Stimulated activated CD4-positive, alpha-beta T cell treated with anti-CD3 and anti-CD28 coated beads, Interleukin-12 subunit alpha, Interleukin-12 subunit beta, amount 100 ng/mL, for 4 hours (primary cell): Measurements from ENCODE around the gene NPAS2.

Source experiments
- DNase-seq: peaks from one replicate; pipeline ENCODE4 v3.0.0-alpha.2; 2020

The NPAS2 gene

DNA sequence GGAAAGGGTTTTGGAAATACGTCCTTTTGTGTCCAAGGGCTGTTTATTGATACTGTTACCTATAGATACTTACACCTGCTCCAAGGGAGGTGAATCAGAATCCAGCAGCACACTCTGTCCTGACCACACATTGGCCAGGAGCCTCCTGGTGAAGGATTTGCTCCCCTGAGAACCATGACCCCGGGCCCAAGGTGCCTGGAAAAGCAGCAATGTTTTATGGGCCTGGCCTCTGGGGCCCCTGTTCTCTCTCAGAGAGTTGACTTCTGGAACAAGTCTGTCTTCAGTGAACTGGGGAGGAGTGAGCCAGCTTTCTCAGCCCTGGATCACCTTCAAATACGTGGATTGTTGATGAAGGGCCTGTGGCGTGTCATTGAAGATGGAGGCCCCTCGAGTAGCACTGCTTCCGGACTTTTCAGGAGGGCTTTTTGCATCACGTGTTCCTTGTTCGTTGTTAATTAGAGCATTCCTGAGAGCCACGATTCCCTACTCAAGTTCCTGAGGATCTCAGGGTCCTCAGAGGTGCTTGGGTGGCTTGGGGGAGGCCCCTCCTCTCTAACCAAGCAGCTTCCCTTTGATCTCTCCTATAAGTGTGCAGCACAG lies 103.6 kb downstream of the NPAS2 start:
- no peak for DNase-seq

DNA sequence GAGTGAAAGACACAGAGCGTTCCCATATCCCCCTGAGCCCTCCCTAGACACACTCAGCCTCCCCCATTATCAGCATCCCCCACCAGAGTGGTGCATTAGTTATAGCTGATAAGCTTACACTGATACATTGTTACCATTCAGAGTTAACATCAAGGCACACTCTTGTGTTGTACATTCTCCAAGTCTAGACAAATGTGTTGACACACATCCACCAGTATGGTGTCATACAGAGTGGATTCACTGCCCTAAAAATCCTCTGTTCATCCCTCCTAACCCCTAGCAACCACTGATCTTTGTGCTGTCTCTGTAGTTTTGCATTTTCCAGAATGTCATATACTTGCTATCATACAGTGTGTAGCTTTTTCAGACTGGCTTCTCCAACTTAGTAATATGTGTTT lies 104.2 kb downstream of the NPAS2 start:
- DNase-seq: no peak

DNA sequence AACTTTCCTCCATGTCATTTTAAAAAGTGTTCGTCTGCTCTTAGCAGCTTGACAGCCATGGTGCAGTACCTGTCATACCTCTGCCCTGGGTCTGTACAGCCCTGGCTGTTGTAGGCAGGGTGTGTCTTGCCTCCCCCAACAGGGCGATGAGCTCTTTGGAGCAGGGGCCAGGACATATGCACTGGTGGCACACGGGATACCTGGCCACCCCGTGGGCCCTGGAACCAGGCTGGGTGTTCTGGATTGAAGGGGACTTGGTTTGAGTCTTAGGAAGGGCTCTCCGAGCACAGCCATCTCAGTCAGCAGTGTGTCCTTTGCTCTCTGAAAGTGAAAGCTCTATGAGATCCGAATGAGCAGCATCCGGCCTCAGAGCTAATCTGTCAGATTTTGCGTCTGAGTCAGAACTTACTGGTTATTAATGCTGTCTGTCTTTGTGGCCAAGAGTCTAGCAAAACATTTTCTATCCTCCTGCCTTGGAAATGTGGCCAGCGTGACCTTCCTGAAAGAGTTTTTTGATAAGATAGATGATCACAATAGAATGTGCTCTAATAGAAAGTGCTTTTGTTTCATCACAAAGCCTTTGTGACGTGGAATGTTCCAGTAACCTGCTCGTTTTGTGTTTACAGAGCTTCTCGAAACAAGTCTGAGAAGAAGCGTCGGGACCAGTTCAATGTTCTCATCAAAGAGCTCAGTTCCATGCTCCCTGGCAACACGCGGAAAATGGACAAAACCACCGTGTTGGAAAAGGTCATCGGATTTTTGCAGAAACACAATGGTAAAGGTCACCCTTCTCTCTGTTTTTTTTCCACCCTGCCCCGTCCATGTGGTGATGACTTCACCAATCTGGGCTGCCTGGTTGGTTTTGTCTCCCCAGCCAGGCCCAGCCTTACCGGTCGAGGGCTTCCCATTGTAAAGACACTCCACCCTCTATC lies 104.8 kb downstream of the NPAS2 start:
- DNase-seq: no peak

DNA sequence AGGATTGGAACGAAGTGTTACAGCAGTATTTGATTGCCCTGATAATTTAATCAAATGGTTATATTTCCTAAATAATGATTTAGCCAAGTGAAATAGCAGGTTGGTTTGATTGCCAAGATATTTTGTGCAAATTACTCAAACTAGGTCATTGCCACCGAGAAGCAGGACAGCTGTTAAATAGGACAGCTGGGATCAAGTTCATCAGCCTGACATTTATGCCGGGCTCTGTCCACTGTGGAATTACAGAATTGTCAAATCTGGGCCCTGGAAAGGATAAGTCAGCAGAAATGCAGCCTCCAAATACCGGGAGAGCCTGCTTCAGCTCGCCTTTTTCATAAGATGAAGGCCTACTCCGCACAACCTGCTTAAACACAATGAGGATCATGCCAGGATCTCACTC lies 108.3 kb downstream of the NPAS2 start:
- no peak for DNase-seq

DNA sequence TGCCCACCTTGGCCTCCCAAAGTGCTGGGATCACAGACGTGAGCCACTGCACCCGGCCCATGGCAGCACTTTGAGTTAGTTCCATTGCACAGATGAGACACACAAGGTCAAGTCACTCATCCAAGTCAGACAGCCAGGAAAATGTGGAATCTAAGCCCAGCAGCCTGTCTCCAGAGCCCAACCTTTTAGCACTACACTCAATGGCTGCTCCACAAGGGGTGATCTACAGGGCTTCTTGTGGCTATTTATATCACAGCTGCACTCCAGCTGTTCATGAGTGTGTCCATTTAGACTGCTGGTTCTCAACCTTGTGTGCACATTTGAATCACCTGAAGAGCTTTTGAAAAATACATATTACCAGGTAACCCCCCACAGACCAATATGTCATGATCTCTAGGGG lies 109.2 kb downstream of the NPAS2 start:
- DNase-seq: no peak

DNA sequence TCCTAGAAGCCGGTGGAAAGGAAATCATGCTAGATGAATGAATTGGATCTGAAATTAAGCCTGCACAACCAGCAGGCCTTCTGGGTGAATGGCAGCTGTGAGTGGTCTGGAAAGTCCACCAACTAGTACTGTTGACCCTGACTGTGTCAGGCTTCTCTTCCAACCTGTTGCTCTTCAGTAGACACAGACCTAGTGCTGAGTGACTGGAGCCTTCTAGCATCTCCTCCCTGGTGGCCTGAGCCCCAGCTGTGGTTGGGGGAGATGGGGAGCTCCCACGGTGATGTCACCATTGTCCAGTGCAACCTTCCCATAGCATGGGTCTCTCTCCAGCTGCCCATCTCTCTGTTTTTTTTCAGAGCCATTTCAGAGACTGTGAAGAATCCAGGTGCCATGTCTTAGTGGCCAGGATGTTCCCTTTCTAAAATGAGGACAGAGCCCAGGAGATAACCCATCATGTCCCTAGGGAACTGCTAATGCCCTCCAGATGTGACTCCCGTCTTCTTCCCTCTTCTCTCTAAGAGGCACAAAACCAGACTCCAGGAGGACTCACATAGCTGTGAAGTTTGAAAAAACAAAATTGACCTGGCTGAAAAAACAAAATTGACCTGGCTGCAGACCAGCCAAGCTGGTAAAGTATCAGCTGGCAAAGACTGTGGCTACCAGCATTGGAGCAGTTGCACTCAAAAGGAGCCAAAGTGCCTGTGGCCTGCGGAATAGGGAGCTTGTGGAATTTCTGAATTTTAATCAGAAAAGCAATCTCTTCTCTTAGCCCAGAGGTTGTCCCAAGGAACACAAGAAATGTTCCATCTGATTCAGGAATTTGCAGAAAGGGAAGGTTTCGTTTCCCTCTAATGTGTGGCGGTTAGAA lies 114.8 kb downstream of the NPAS2 start:
- DNase-seq: no peak

DNA sequence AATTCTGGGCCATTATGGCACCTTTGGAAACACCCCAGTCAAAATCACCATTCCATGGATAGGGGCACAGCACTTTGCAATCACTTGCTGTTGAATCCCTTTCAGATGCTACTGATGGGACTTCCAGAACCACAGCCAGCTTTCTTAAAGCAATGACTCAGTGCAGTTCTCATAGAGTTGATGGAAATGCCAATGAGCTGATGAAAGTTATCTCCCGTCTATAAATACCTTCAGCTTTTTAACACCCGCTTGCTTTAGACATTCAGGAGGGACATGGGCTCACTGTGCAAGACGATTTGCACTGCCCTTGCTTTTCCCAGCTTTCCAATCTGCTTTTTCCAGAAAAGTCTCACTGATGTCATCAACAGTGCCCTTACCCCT lies 115.4 kb downstream of the NPAS2 start:
- no peak for DNase-seq

DNA sequence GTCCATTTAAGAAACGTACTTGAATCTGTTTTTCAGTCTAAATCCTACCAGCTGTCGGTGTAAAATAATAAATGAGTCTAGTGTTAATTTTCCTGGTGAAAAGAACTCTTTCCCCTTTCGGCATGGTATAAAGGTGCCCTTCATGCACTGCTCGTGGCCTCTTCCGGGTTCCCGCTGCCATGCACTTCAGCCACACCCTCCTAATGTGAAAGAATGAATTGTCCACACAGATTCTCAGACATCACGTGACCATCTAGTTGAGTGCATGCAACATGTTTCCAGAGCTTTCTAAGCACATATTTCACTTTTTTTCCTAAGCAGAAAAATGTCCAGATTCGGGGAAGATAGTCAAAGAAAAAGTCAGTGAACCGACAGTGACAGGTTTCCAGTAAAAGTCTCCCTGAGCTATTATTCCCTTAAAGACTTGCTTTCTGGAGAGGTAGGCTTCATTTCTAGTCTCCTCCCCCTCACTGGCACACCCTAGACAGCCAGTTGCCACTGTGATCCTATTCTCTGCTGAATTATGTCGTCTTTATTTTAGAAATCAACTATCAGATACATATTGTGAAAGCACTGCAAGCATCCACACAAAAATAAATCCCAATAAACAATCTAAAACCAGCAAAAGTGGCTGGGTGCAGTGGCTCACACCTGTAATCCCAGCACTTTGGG lies 116.3 kb downstream of the NPAS2 start:
- no peak for DNase-seq

DNA sequence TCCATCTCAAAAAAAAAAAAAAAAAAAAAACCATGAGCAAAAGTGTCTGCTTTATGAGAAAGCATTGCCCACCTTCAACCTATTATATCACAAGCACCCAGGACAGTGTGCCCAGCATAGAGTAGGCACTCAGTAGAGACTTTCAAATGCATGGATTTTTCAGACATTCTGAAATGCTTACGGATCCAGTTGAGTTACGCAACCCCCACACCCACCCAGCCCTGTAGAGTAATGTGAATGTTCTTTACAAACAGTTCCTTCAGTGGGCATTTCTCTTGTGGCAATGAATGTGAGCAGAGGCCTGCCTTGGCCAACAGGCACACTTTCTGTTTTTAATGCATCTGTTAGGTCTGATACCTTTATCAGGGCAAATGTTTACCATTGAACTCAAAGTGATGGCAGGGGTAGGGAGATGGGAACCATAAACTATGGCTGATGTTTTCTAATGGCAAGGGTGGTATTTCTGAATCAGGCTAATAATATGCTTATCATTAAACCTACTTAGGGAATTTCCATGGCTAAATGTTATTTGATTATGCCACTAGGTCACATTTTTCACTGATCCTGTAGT lies 117.1 kb downstream of the NPAS2 start:
- no peak for DNase-seq

DNA sequence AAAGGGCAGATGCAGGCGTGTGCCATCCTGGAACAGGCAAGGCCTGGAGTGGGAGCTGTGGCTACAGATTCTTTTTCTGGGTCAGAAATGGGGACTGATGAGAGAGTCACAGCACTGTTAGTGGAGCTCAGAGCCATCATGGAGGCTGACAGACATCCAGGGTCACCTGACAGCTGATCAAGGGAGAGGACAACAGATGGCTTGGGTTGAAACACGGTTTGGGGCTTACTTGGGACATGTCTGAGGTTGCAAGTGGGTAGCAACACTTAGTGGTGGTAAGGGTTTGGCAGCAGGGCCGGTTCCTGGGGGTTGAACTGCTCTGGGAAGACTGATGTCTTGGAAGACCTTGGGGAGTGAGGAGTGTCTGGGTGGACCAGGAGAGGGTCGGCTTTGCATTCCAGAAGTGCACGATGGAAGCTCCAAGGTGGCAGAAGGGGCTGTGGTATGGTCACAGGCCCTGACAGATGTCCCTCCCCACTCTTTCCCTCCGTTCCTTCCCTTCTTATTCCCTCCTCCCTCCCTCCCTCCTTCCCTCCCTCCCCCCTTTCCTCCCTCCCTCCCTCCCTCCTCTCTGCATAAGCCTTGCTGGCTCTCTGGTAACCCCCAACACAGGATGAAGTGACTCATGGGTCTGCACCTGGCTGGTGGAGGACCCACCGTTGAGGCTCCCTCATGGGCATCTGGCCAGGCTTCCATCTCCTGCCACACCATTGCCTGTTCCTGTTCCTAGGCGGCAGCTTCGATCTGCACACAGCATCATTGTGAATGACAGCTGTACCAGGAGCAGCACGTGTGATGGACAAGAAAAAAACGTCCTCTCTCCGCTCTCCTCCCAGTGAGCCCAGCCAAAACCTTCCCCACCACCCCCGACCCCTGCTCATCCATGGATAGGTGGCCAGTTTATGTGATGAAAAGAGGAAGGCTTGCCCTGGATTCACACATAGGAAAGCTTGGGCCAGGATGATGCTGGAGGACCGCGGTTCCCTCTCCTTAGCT lies 118.4 kb downstream of the NPAS2 start:
- no peak for DNase-seq

DNA sequence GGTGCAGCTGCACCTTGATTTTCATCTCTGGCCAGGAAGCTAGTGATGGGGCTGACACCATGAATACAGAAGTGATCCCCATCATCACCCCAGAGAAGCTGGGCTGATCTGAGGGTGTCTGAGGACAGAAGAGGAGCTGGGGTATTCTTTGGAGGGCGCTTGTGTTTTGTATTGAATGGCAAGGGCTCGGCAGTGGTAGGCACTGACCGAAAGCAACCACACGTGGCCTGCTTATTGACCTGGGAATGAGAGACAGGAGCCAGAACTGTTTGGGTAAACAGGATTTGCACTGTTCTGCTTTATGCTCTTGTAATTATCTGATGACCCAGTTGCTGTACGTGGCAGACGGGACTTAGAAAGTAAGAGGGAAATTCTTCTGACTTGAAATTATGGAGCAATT lies 119.5 kb downstream of the NPAS2 start:
- DNase-seq: no peak

DNA sequence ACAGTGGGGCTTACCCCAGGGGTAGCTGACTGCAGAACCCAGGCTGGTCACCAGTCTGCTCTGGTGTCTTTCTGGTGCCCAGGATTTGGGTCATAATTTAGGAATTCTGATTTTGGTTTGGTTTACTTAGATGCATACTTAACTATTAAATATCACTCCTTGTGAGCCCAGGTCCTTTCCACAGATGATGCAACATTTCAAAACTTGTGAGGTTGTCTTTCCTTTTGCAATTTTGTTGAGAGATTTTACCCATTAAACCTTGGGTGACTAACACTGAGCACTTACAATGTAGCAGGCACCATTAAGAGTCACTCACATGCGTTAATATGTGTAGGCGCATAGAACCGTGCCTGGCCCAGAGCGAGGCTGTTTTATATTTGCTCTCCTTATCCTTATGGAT lies 120.3 kb downstream of the NPAS2 start:
- DNase-seq: no peak

DNA sequence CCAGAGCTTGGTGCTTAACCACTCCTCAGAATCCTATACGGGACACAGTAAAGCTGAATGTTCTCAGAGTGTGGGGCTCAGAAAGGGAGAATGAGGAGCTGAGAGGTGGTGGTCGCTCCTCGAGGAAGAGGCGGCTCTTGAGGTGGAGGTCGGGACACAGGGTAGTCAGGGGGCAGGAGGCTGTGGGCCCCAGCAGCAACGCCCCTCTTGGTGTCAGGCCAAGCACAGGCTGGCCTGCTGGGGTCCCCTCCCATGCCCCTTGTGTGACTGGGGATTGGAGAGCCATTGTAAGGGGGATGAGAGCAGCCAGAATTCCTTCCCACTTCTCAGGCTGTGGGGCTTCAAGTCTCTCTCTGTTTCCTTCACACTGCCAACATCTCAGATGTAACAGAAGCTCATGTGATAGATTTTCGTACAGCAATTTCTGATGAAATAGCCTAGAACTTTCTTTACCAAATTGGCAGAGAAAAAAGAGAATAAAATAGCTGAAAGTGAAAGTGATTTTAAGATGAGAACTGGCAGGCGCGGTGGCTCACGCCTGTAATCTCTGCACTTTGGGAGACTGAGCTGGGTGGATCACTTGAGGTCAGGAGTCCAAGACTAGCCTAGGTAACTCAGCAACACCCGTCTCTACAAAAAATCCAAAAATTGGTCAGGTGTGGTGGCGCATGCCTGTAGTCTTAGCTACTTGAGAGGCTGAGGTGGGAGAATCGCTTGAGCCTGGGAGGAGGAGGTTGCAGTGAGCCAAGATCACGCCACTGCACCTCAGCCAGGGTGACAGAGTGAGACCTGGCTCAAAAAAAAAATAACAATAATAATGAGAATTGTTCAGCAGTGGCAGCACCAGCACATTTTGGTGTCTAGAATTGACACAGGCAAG lies 121.1 kb downstream of the NPAS2 start:
- no peak for DNase-seq

DNA sequence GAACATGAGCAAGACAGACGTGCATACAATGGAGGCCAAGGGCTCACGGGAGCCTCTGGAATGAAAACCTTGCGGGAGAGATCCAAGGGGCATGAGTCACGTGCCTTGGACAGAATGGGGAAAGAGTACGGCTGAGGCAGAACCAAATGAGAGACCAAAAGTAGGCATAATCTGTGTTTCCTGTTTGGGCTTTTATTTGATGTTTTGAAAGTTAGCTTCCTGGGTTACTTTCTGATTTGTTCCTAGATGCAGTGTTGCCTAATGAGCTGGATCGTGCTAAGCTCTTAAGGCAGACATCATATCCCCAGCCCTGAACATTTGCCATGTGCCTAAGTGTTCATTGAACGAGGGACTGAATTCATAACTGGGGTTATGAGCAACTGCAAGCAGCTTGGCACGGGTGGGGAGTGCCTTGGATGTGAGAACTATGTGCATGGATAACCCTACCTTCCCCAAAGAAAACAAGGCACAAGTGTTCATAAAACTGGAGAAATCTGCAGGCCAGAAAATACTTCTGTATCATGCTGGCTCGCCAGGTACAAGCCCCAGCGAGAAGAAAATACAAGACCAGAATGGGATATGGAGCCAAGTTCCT lies 121.8 kb downstream of the NPAS2 start:
- DNase-seq: no peak

DNA sequence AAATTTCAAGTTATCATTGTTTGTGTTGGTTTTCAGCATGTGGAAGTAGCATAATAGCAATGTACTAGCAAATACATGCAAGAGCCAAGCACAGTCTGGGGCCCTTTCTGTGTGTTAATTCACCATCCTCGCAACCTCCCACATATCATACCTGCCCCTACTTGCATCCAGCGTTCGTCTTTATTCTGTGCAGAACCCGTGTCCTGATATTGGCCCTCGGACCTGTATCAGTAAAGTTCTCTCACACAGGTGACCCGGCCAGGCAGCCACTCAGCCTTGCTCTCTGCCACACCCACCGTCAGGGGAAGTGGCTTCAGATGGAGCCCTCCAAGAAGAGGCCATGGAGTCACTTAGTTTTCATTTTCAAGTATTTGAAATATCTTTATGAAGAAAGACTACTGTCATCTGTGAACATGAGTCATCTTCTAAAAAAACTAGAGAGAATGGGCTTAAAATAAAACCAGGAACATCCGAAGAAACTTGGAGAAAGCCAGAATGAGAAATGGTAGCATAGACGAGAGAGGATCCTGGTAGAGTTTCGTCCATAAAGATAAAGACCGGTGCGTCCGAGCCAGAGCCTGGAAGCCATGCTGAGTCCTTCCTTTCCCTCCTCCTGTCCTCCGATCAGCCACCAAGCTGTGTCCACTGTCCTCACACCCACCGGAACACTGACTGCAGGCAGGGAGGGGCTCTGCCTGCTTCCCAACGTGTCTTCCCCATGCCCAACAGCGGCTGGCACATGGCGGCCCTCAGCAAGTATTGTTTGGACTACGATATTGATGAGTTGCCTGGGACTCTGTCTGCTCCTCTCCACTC lies 124.9 kb downstream of the NPAS2 start:
- DNase-seq: no peak

DNA sequence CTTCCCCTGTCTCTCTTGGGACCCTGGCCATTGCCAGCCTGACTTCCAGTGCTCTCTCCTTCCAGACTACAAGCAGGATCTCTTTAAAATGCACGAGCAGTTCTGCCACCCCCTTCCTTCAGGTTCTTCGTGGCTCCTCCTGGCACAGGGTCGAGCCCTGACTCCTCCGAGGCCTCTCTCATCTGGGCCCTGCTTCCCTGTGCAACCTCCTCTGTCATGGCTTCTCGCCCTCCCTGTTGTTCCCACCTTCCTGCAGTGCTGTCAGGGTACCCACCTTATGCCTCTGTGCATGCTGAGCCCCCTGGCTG lies 125.4 kb downstream of the NPAS2 start:
- no peak for DNase-seq

DNA sequence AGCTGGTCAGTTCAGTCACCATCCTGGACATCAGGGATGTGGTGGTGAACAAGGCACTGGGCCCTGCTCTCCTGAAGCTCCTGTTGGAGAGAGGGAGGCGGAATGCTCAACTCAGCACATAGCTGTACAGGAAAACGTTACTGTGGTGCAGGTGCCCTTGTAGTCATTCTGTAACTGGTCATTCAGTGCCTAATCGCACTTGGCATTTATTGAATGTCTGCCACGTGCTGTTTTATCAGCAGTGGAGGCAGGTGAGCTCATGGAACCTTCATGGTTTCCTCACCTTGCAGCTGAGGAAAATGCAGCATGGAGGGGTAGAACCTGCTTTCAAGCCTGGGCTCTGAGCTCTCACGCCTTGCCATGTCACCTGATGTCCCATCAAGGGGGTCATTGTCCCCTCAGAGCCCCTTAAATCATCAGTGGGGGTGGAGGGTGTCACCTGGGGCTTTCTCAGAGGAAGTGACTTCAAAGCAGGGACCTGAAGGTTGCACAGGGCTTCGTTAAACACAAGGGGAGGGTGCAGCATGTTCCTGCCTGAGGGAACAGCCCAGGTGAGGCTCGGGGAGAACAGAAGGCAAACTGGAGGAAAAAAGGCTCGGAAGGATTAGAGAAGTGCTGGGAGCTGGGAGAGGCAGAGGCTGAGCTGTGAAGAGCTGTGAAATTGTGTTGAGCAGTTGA lies 126.1 kb downstream of the NPAS2 start:
- DNase-seq: no peak

DNA sequence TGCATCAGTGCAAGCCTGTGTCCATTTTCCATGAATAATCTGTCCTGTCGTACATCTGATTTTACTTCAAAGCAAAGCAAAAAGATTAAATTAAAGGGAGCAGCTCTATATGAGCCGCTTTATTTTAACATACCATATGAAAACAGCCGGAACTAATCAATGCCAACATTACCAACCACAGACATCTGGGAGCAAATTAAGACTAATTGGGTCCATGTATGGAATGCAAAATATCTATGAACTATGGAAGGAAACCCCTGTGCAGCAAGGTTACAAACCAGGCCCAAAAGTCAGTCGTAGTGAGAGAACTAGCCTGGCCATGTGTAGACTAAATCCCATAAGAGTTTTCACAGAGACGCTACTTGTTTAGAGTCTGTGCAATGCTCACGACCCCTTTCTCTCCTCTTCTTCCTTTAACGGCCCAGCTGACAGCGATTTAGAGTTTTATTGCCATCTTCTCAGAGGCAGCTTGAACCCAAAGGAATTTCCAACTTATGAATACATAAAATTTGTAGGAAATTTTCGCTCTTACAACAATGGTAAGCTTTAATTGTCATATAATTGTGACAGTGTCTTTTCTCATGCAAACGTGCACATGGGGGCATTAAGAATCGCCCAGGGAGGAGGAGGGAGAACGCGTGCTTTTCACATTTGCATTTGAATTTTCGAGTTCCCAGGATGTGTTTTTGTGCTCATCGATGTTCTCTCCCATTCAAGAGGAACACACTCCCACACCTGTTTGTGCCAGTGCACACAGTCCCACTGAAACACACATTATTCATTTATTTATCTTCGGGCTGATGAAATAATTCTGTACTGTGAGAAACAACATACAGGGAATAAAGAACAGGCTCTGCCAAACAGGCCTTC lies 129.2 kb downstream of the NPAS2 start:
- DNase-seq: no peak
